ENCODE data around the gene HS3ST1. TPM values are rescaled to one million over a fixed set of nuclear protein-coding genes. Genes with fewer than 3 reads are reported as not detected.

The HS3ST1 gene
- total RNA-seq, 2 experiments from 2014 or later: not detected

DNA sequence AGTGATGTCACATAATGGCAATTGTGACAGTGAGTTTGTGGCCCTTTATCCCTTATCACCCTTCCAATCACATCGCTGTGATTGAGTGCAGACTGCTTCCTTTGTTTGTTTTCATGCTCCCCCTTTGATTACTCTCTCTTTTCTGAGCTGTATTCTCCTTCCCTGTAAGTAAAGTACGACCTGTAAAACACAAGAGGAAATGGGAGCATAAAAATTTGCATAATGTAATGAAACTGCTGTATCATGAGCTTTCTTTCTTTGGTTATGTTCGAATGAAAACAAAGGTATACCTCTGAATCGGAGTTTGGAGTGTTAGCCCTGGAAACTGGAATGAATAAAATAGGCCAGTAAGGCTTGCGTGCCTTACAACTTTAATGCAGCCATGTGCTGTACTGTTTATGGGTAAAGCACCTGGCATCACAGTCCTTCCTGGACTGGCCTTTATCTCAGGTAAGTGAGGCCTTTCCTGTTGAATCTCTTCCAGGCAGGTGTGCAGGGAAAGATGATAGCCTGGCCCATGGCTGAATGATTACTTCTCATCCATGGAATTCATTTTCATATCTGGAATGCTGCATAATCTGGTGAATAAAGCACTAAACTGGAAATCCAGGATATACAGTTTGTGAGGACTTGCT is 26.6 kb upstream of the HS3ST1 start:
- H3K4me1 Mint-ChIP-seq (ENCODE audit: low read depth): peaks cover 6% of the 10 kb centered on the region
- H3K4me1 ChIP-seq (ENCODE audit: insufficient read depth, low read length): no peaks in the 10 kb centered on the region
- H3K27me3 Mint-ChIP-seq: no peaks in the 10 kb centered on the region
- CTCF ChIA-PET: interaction anchor here (0.7 kb wide), 1 partner anchor 25 kb away, joined by 3 read pairs; no protein-coding TSS in a partner anchor
- no peak overlapping the region for H3K27ac Mint-ChIP-seq
- no peak for ATAC-seq (ENCODE audit: poor library complexity)
- H3K9me3 Mint-ChIP-seq: peaks cover 4% of the 10 kb centered on the region
- H3K9me3 ChIP-seq (ENCODE audit: control insufficient read depth in 1 of 2, insufficient read depth in 1 of 2, low read length in 2 of 2): peaks cover 0 to 7% of the 10 kb centered on the region in 2 experiments
- TF ChIP-seq, protein P1, sequence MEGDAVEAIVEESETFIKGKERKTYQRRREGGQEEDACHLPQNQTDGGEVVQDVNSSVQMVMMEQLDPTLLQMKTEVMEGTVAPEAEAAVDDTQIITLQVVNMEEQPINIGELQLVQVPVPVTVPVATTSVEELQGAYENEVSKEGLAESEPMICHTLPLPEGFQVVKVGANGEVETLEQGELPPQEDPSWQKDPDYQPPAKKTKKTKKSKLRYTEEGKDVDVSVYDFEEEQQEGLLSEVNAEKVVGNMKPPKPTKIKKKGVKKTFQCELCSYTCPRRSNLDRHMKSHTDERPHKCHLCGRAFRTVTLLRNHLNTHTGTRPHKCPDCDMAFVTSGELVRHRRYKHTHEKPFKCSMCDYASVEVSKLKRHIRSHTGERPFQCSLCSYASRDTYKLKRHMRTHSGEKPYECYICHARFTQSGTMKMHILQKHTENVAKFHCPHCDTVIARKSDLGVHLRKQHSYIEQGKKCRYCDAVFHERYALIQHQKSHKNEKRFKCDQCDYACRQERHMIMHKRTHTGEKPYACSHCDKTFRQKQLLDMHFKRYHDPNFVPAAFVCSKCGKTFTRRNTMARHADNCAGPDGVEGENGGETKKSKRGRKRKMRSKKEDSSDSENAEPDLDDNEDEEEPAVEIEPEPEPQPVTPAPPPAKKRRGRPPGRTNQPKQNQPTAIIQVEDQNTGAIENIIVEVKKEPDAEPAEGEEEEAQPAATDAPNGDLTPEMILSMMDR (IDR thresholded peaks at IDR 0.05): no peak
- H3K27me3 ChIP-seq (ENCODE audit: control insufficient read depth in 1 of 2, insufficient read depth in 2 of 2, low read length in 2 of 2): no peaks in the 10 kb centered on the region
- POLR2A ChIA-PET: no interaction called here
- H3K36me3 Mint-ChIP-seq (ENCODE audit: low read depth): no peaks in the 10 kb centered on the region
- intact Hi-C loops (cut with DNase I, micrococcal nuclease): no loop called here
- no peak overlapping the region for H3K27ac ChIP-seq (ENCODE audit: low read depth in 1 of 2, low read length in 2 of 2)
- no peak overlapping the region for H3K4me3 Mint-ChIP-seq
- H3K36me3 ChIP-seq (ENCODE audit: insufficient read depth, low read length): no peaks in the 10 kb centered on the region
- DNase-seq: no peak
- no peak overlapping the region for H3K4me3 ChIP-seq (ENCODE audit: low read length)

DNA sequence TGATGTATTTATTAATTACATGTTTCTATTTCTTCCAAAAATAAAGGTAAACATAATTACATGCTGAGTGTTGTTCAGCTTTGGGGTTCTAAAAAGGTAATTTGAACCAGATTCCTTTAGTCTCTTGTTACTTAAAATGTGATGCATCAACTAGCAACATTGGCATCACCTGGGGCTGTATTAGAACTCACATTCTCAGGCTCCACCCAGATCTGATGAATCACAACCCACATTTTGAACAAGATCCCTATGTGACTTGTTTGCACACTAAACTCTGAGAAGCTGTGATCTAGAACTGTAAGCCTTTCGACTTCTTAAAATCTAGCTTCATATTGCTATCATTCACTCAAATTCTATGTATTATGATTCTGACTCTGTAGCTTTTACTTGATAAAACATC is 23.0 kb upstream of the HS3ST1 start:
- H3K4me3 Mint-ChIP-seq: no peak overlapping the region
- H3K4me1 ChIP-seq (ENCODE audit: insufficient read depth, low read length): no peaks in the 10 kb centered on the region
- ATAC-seq (ENCODE audit: poor library complexity): no peak
- ChIA-PET CTCF (no interaction called here), POLR2A (no interaction called here)
- no peak overlapping the region for H3K27ac ChIP-seq (ENCODE audit: low read depth in 1 of 2, low read length in 2 of 2)
- DNase-seq: no peak
- TF ChIP-seq, protein P1 (IDR thresholded peaks at IDR 0.05): no peak
- peaks cover 6% of the 10 kb centered on the region for H3K4me1 Mint-ChIP-seq (ENCODE audit: low read depth)
- no peaks in the 10 kb centered on the region for H3K9me3 Mint-ChIP-seq
- no peaks in the 10 kb centered on the region for H3K9me3 ChIP-seq (ENCODE audit: control insufficient read depth in 1 of 2, insufficient read depth in 1 of 2, low read length in 2 of 2)
- no peaks in the 10 kb centered on the region for H3K36me3 ChIP-seq (ENCODE audit: insufficient read depth, low read length)
- no peaks in the 10 kb centered on the region for H3K27me3 Mint-ChIP-seq
- H3K36me3 Mint-ChIP-seq (ENCODE audit: low read depth): no peaks in the 10 kb centered on the region
- H3K27me3 ChIP-seq (ENCODE audit: control insufficient read depth in 1 of 2, insufficient read depth in 2 of 2, low read length in 2 of 2): no peaks in the 10 kb centered on the region
- no peak overlapping the region for H3K4me3 ChIP-seq (ENCODE audit: low read length)
- no peak overlapping the region for H3K27ac Mint-ChIP-seq
- intact Hi-C loops (cut with DNase I, micrococcal nuclease): no loop called here

DNA sequence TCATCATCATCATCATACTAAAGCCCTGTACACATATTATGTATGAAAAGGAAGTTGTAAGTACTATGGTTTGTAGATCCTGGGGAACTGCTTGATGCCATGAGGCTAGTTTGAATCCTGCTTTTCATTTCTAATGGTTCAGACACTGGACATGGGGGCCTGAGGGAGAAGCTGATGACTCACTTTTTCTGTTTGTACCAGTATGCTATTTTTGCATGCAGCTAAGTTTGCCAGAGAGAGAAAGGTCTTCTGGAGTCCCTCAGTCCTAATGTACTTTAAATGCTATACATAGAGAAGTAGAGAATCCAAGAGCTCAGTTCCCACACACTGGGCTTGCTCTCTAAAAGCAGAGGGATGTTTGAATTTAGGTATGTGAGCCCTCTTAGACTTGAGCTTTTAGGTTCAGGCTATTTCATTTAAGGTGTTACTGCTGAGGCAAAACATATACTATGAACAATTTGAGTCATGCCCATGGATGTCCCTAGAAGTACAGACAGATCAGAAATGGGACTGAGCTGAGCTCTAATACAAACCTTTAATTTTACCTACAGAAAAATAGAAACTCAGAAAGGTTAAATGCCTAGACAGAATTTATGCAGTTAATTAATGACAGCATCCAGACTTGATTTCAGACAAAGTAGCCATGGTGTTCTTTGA is 17.6 kb upstream of the HS3ST1 start:
- H3K4me1 ChIP-seq (ENCODE audit: insufficient read depth, low read length): no peaks in the 10 kb centered on the region
- CTCF ChIA-PET: no interaction called here
- intact Hi-C loops (cut with DNase I, micrococcal nuclease): no loop called here
- no peak overlapping the region for H3K4me3 Mint-ChIP-seq
- H3K4me3 ChIP-seq (ENCODE audit: low read length): no peak overlapping the region
- no peak for ATAC-seq (ENCODE audit: poor library complexity)
- H3K9me3 Mint-ChIP-seq: no peaks in the 10 kb centered on the region
- TF ChIP-seq, protein P1 (IDR thresholded peaks at IDR 0.05): no peak
- H3K27ac Mint-ChIP-seq: no peak overlapping the region
- no peaks in the 10 kb centered on the region for H3K36me3 Mint-ChIP-seq (ENCODE audit: low read depth)
- no peak for DNase-seq
- H3K9me3 ChIP-seq (ENCODE audit: control insufficient read depth in 1 of 2, insufficient read depth in 1 of 2, low read length in 2 of 2): no peaks in the 10 kb centered on the region
- no peaks in the 10 kb centered on the region for H3K27me3 Mint-ChIP-seq
- POLR2A ChIA-PET: no interaction called here
- no peaks in the 10 kb centered on the region for H3K27me3 ChIP-seq (ENCODE audit: control insufficient read depth in 1 of 2, insufficient read depth in 2 of 2, low read length in 2 of 2)
- no peaks in the 10 kb centered on the region for H3K36me3 ChIP-seq (ENCODE audit: insufficient read depth, low read length)
- H3K27ac ChIP-seq (ENCODE audit: low read depth in 1 of 2, low read length in 2 of 2): no peak overlapping the region
- no peaks in the 10 kb centered on the region for H3K4me1 Mint-ChIP-seq (ENCODE audit: low read depth)
